K562 (cell line): ENCODE results near the gene KCNK1. TPM values are rescaled to one million over a fixed set of nuclear protein-coding genes. Genes with fewer than 3 reads are reported as not detected.

Source experiments
- DMBX1 ChIP-seq: fragments of 250-450 bp; sonication (Bioruptor Pico); IDR thresholded peaks from 2 replicates; pipeline ENCODE4 v1.8.0; 2022; ENCODE audit warnings: inconsistent platforms, mild to moderate bottlenecking, moderate library complexity, borderline replicate concordance
- ETV1 ChIP-seq: fragments of 450-650 bp; conservative IDR thresholded peaks from 2 replicates; pipeline ENCODE4 v1.6.1; 2016; ENCODE audit warnings: missing genetic modification characterization, control low read depth, low read depth, missing compliant biosample characterization
- SNRNP70 ChIP-seq: fragments of 200-400 bp; formaldehyde crosslinking; optimal IDR thresholded peaks from 2 replicates; pipeline ENCODE3; 2017; ENCODE audit warnings: low read depth, low read length
- SRSF1 ChIP-seq: fragments of 200-400 bp; formaldehyde crosslinking; IDR thresholded peaks from 2 replicates; pipeline ENCODE4 v1.6.1; 2017; ENCODE audit warnings: mild to moderate bottlenecking, low read depth, low read length, moderate library complexity
- SRSF7 ChIP-seq: fragments of 200-400 bp; formaldehyde crosslinking; optimal IDR thresholded peaks from 2 replicates; pipeline ENCODE3; 2017; ENCODE audit warnings: mild to moderate bottlenecking, low read depth, low read length
- TRIM28 ChIP-seq: fragments of 450-650 bp; IDR thresholded peaks from 2 replicates; pipeline ENCODE4 v1.6.1; 2017
- ZNF384 ChIP-seq: IDR thresholded peaks from 2 replicates; pipeline ENCODE4 v1.6.1; 2012; ENCODE audit warnings: low read depth, low read length, improper control_type of control experiment
- ZNF778 ChIP-seq: fragments of 450-650 bp; formaldehyde crosslinking; IDR thresholded peaks from 2 replicates; pipeline ENCODE4 v1.4.0; 2020; ENCODE audit warnings: mild to moderate bottlenecking, moderate library complexity
- polyA plus RNA-seq, 8 experiments: library from polyadenylated mRNA; depleted of rRNA in 4 of 8; stranded (reverse) in 5 of 8; unstranded in 3 of 8; fragments of >200 nt; fragmentation: Nextera tagmentation in 2 of 8; fragmentation: Illumina TruSeq in 1 of 8; extraction: Ambion mirVana in 2 of 8; extraction: Trizol in 1 of 8; gene quantifications; 2 replicates each; pipeline versions ENCODE4 v1.2.1 to v1.2.3, GENCODE V29; 2011 to 2014; ENCODE audit warnings: inconsistent platforms in 1 of 8, missing spikeins in 1 of 8
- total RNA-seq, 7 experiments: library from RNA; depleted of rRNA in 6 of 7; stranded (reverse); fragments of >200 nt in 6 of 7; fragmentation: Illumina TruSeq in 2 of 7; extraction: Trizol in 2 of 7; gene quantifications; 2 replicates each; pipeline versions ENCODE4 v1.2.1 to v1.2.3, GENCODE V29; 2011 to 2021; ENCODE audit warnings: low replicate concordance in 1 of 7
- TF ChIP-seq, protein P1 (sequence below): fragments of 250-450 bp; sonication (Bioruptor Pico); IDR thresholded peaks from 2 replicates; pipeline ENCODE4 v1.5.0; 2022; ENCODE audit warnings: mild to moderate bottlenecking
- TF ChIP-seq, protein P2 (sequence below): fragments of 450-650 bp; conservative IDR thresholded peaks from 2 replicates; pipeline ENCODE4 v1.6.1; 2016; ENCODE audit warnings: missing genetic modification characterization, low read depth, mild to moderate bottlenecking, control low read depth, missing compliant biosample characterization
- TF ChIP-seq, protein P3 (sequence below): IDR thresholded peaks from 2 replicates; pipeline ENCODE4 v1.6.1; 2011; ENCODE audit not compliant: insufficient read length; ENCODE audit errors: extremely low read depth
- TF ChIP-seq, protein P4 (sequence below), 2 experiments: fragments of 450-650 bp; formaldehyde crosslinking in 1 of 2; IDR thresholded peaks; 2 replicates each; pipeline versions ENCODE4 v1.4.0 to v1.6.1; 2014 to 2020; ENCODE audit warnings: mild to moderate bottlenecking in 2 of 2, borderline replicate concordance in 1 of 2, low read depth in 1 of 2

Gene KCNK1
- total and polyA plus RNA-seq, 9 of the 15 experiments (the other 6 are each of a cell fraction or from before 2014, with no cell fraction given), result 3.1 to 22.7 (median 6.0) TPM

DNA sequence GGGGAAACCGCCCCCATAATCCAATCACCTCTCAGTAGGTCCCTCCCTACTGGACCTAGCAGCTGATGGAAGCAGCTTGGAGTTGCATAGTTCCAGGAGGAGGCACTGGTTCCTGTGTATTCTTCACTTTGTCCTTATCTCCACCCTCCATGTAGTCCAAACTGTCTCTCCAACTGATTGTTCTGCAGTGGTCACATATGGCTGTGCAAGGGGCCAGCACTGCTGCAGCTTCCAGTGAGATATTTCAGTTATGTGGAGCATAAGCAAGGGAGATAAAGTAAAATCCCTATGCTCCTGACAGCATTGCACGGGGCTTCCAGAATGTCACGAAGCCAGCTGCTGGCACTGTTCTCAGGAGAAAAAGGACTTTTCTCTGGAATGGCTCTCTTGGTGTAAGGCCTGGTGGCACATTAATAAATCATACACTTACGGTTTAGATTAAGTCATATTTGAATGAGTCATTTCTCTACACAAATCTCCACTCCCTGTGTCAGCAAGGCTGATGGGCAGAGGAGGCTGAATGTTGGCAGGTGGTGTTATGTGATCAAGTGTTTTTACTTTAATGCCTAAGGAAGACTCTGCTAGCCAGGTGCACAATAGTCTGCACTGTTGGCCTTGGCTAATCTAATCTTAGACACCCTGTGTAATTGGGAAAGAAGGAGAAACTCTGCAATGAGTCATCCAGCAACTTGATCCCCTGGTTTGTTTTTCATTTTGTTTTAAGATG is 93.4 kb downstream of the KCNK1 start (continued):
- TF ChIP-seq, protein P1, sequence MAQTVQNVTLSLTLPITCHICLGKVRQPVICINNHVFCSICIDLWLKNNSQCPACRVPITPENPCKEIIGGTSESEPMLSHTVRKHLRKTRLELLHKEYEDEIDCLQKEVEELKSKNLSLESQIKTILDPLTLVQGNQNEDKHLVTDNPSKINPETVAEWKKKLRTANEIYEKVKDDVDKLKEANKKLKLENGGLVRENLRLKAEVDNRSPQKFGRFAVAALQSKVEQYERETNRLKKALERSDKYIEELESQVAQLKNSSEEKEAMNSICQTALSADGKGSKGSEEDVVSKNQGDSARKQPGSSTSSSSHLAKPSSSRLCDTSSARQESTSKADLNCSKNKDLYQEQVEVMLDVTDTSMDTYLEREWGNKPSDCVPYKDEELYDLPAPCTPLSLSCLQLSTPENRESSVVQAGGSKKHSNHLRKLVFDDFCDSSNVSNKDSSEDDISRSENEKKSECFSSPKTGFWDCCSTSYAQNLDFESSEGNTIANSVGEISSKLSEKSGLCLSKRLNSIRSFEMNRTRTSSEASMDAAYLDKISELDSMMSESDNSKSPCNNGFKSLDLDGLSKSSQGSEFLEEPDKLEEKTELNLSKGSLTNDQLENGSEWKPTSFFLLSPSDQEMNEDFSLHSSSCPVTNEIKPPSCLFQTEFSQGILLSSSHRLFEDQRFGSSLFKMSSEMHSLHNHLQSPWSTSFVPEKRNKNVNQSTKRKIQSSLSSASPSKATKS, result no peak
- TF ChIP-seq SRSF1 (no peak), ZNF778 (no peak), SRSF7 (no peak), SNRNP70 (no peak), ETV1 (tag) (no peak), TRIM28 (no peak), ZNF384 (no peak), DMBX1 (CRISPR knock-in tag) (0 out of 2 replicates have a peak, but pooled peaks have one; percentile 39)
- TF ChIP-seq, protein P2, sequence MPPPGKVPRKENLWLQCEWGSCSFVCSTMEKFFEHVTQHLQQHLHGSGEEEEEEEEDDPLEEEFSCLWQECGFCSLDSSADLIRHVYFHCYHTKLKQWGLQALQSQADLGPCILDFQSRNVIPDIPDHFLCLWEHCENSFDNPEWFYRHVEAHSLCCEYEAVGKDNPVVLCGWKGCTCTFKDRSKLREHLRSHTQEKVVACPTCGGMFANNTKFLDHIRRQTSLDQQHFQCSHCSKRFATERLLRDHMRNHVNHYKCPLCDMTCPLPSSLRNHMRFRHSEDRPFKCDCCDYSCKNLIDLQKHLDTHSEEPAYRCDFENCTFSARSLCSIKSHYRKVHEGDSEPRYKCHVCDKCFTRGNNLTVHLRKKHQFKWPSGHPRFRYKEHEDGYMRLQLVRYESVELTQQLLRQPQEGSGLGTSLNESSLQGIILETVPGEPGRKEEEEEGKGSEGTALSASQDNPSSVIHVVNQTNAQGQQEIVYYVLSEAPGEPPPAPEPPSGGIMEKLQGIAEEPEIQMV (tag), result no peak
- TF ChIP-seq, protein P3, sequence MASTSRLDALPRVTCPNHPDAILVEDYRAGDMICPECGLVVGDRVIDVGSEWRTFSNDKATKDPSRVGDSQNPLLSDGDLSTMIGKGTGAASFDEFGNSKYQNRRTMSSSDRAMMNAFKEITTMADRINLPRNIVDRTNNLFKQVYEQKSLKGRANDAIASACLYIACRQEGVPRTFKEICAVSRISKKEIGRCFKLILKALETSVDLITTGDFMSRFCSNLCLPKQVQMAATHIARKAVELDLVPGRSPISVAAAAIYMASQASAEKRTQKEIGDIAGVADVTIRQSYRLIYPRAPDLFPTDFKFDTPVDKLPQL, result no peak
- TF ChIP-seq, protein P4, sequence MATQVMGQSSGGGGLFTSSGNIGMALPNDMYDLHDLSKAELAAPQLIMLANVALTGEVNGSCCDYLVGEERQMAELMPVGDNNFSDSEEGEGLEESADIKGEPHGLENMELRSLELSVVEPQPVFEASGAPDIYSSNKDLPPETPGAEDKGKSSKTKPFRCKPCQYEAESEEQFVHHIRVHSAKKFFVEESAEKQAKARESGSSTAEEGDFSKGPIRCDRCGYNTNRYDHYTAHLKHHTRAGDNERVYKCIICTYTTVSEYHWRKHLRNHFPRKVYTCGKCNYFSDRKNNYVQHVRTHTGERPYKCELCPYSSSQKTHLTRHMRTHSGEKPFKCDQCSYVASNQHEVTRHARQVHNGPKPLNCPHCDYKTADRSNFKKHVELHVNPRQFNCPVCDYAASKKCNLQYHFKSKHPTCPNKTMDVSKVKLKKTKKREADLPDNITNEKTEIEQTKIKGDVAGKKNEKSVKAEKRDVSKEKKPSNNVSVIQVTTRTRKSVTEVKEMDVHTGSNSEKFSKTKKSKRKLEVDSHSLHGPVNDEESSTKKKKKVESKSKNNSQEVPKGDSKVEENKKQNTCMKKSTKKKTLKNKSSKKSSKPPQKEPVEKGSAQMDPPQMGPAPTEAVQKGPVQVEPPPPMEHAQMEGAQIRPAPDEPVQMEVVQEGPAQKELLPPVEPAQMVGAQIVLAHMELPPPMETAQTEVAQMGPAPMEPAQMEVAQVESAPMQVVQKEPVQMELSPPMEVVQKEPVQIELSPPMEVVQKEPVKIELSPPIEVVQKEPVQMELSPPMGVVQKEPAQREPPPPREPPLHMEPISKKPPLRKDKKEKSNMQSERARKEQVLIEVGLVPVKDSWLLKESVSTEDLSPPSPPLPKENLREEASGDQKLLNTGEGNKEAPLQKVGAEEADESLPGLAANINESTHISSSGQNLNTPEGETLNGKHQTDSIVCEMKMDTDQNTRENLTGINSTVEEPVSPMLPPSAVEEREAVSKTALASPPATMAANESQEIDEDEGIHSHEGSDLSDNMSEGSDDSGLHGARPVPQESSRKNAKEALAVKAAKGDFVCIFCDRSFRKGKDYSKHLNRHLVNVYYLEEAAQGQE (IDR thresholded peaks at IDR 0.05; ENCODE audit: borderline replicate concordance), result no peak; the same call in 1 of the 2 replicates
- TF ChIP-seq, protein P4 (CRISPR knock-in tag; IDR thresholded peaks at IDR 0.05; ENCODE audit: low read depth), result no peak
